ENCODE measurements around the gene SLC25A13.

GRCh38 chr7:96237040-96237439, 84.9 kb downstream of the SLC25A13 start:
- TF ChIP-seq POLR2AphosphoS5 (IDR thresholded peaks at IDR 0.05; ENCODE audit: low read depth, low read length) (no peak), TAF1 (IDR thresholded peaks at IDR 0.05; ENCODE audit: borderline replicate concordance, insufficient read depth, low read length) (no peak), SIN3A (IDR thresholded peaks at IDR 0.05; ENCODE audit: borderline replicate concordance, insufficient read depth, low read length) (no peak)

Data from PFSK-1 (cell line).